ENCODE results near the gene TFF1. TPM values are rescaled to one million over a fixed set of nuclear protein-coding genes. Genes with fewer than 3 reads are reported as not detected.
A peak's percentile ranks its signal among the peaks of the same experiment; 100 is the strongest.

The TFF1 gene
- total RNA-seq, 3 donors from 2014 or later, result 6.0 to 206 (median 60.1) TPM

GRCh38 chr21:42379426-42380215, 13.3 kb upstream of the TFF1 start:
- ATAC-seq (no peak), DNase-seq (peak in 2 of 3 donors; percentile 25 to 37)
- H3K36me3 ChIP-seq (ENCODE audit: low read depth), result no peaks in the 10 kb centered on the region
- H3K4me3 ChIP-seq, result no peak overlapping the region
- intact Hi-C loops (cut with DNase I, micrococcal nuclease), result no loop called here
- TF ChIP-seq CTCF (IDR thresholded peaks at IDR 0.05), result no peak
- H3K4me1 ChIP-seq (ENCODE audit: low read depth), result peaks cover 7% of the 10 kb centered on the region
- no peaks in the 10 kb centered on the region for H3K9me3 ChIP-seq

GRCh38 chr21:42378418-42378817, 12.1 kb upstream of the TFF1 start:
- H3K9me3 ChIP-seq, result no peaks in the 10 kb centered on the region
- ATAC-seq (no peak), DNase-seq (peak in 2 of 3 donors; percentile 12 to 16)
- no peak overlapping the region for H3K4me3 ChIP-seq
- no peak for TF ChIP-seq CTCF (IDR thresholded peaks at IDR 0.05)
- peaks cover 4% of the 10 kb centered on the region for H3K4me1 ChIP-seq (ENCODE audit: low read depth)
- intact Hi-C loops (cut with DNase I, micrococcal nuclease), result no loop called here
- no peaks in the 10 kb centered on the region for H3K36me3 ChIP-seq (ENCODE audit: low read depth)

GRCh38 chr21:42377951-42378340, 11.6 kb upstream of the TFF1 start:
- H3K9me3 ChIP-seq, result no peaks in the 10 kb centered on the region
- intact Hi-C loops (cut with DNase I, micrococcal nuclease), result no loop called here
- DNase-seq, result peak in 1 of 3 donors; percentile 26
- ATAC-seq, result no peak
- peaks cover 4% of the 10 kb centered on the region for H3K4me1 ChIP-seq (ENCODE audit: low read depth)
- no peak for TF ChIP-seq CTCF (IDR thresholded peaks at IDR 0.05)
- no peak overlapping the region for H3K4me3 ChIP-seq
- H3K36me3 ChIP-seq (ENCODE audit: low read depth), result no peaks in the 10 kb centered on the region

GRCh38 chr21:42377211-42377950, 11.0 kb upstream of the TFF1 start:
- Histone ChIP-seq H3K4me1 (ENCODE audit: low read depth) (peaks cover 4% of the 10 kb centered on the region), H3K9me3 (no peaks in the 10 kb centered on the region), H3K36me3 (ENCODE audit: low read depth) (no peaks in the 10 kb centered on the region), H3K4me3 (no peak overlapping the region)
- no peak for ATAC-seq
- intact Hi-C loops (cut with DNase I, micrococcal nuclease), result no loop called here
- no peak for TF ChIP-seq CTCF (IDR thresholded peaks at IDR 0.05)
- peak in 2 of 3 donors; percentile 21 to 24 for DNase-seq

GRCh38 chr21:42376338-42376982, 10.1 kb upstream of the TFF1 start:
- ATAC-seq (peak; percentile 64), DNase-seq (peak; percentile 64 to 74 (median 71))
- TF ChIP-seq CTCF (IDR thresholded peaks at IDR 0.05), result no peak
- intact Hi-C loops (cut with DNase I, micrococcal nuclease), result no loop called here
- Histone ChIP-seq H3K4me3 (no peak overlapping the region), H3K36me3 (ENCODE audit: low read depth) (no peaks in the 10 kb centered on the region), H3K4me1 (ENCODE audit: low read depth) (peaks cover 4% of the 10 kb centered on the region), H3K9me3 (no peaks in the 10 kb centered on the region)

Data from mucosa of descending colon (tissue), 3 donors.